GM13976 (cell line): ENCODE results near the gene CRADD.
"Not testable (repeated sequence)": the region's sequence is repeated elsewhere in the genome, so short reads cannot be mapped to it uniquely, and the experiment has no call there.

Source experiments
- DNase-seq: peaks from one replicate; pipeline ENCODE4 v3.0.0; 2012; ENCODE audit warnings: low spot score
- CTCF ChIP-seq: IDR thresholded peaks from 2 replicates; pipeline ENCODE4 v1.5.1; 2012; ENCODE audit warnings: borderline replicate concordance, mild to moderate bottlenecking; ENCODE audit not compliant: insufficient read depth; ENCODE audit errors: extremely low read depth, missing control alignments, control extremely low read depth
- in situ Hi-C: fragments of 300-500 bp; cut with MboI; formaldehyde crosslinking; loops from one replicate; pipeline ENCODE4 v1.12.0; 2022; ENCODE audit warnings: low sequenced_read_pairs, mixed read lengths, inconsistent platforms; ENCODE audit not compliant: unreplicated experiment

Gene CRADD

GRCh38 chr12:93707836-93708235, 30.7 kb downstream of the CRADD start:
- DNase-seq, result no peak
- in situ Hi-C loops, result no loop called here
- TF ChIP-seq CTCF, result no peak

- no peak for DNase-seq
- in situ Hi-C loops, result no loop called here
- TF ChIP-seq CTCF, result no peak
Observed at GRCh38 chr12:93708952-93709351, 31.8 kb downstream of the CRADD start.

GRCh38 chr12:93709386-93709785, 32.2 kb downstream of the CRADD start:
- in situ Hi-C loops, result no loop called here
- TF ChIP-seq CTCF, result no peak
- no peak for DNase-seq

GRCh38 chr12:93710574-93710926, 33.4 kb downstream of the CRADD start:
- no peak for DNase-seq
- TF ChIP-seq CTCF, result no peak
- in situ Hi-C loops, result no loop called here

GRCh38 chr12:93711502-93711901, 34.3 kb downstream of the CRADD start:
- not testable (repeated sequence) for DNase-seq

GRCh38 chr12:93712200-93712599, 35.0 kb downstream of the CRADD start:
- in situ Hi-C loops, result no loop called here
- no peak for TF ChIP-seq CTCF
- DNase-seq, result no peak

More at GRCh38 chr12:93711502-93711901, 34.3 kb downstream of the CRADD start:
- in situ Hi-C loops, result not testable (repeated sequence)

- in situ Hi-C loops, result no loop called here
- no peak for TF ChIP-seq CTCF
- no peak for DNase-seq
Observed at GRCh38 chr12:93713060-93713459, 35.9 kb downstream of the CRADD start.
